ENCODE data around the gene ASIC4. TPM values are rescaled to one million over a fixed set of nuclear protein-coding genes. Genes with fewer than 3 reads are reported as not detected.

Gene ASIC4
- total RNA-seq, 1 experiment from 2014 or later = 0.45 TPM

GRCh38 chr2:219515874-219516629, 1.8 kb downstream of the ASIC4 start:
- intact Hi-C loops (cut with micrococcal nuclease; ENCODE audit: unreplicated experiment) = no loop called here
- no peak for DNase-seq (ENCODE audit: low spot score)
- no peak overlapping the region for H3K4me3 ChIP-seq (ENCODE audit: low read depth, low read length, poor library complexity, severe bottlenecking)
- peaks cover 44% of the 10 kb centered on the region for H3K4me1 ChIP-seq (ENCODE audit: insufficient read depth, low read length, poor library complexity, severe bottlenecking)
- H3K27ac ChIP-seq (ENCODE audit: low read depth, low read length, poor library complexity, severe bottlenecking) = no peak overlapping the region
- H3K9me3 ChIP-seq (ENCODE audit: low read depth, low read length, poor library complexity, severe bottlenecking) = no peaks in the 10 kb centered on the region
- H3K27me3 ChIP-seq (replicated peaks; ENCODE audit: insufficient read depth, low read depth, low read length, poor library complexity) = no peaks in the 10 kb centered on the region
- TF ChIP-seq CTCF (conservative IDR thresholded peaks at IDR 0.05; ENCODE audit: low read depth, low read length) = no peak
- no peak for TF ChIP-seq EZH2 (IDR thresholded peaks at IDR 0.05; ENCODE audit: borderline replicate concordance, low read depth, low read length, poor library complexity, severe bottlenecking)
- H3K36me3 ChIP-seq (ENCODE audit: insufficient read depth, low read length, poor library complexity, severe bottlenecking) = no peaks in the 10 kb centered on the region
- ChIA-PET POLR2A (ENCODE audit: low non-redundant PET) (no interaction called here), CTCF (interaction anchor here (1.2 kb wide), 1 partner anchor 20 kb away, joined by 7 read pairs; a partner anchor contains a TSS)
- BruUV-seq (replicated peaks) = no TSS peak

GRCh38 chr2:219516888-219517287, 2.6 kb downstream of the ASIC4 start:
- intact Hi-C loops (cut with micrococcal nuclease; ENCODE audit: unreplicated experiment) = no loop called here
- POLR2A ChIA-PET (ENCODE audit: low non-redundant PET) = no interaction called here
- H3K27me3 ChIP-seq (replicated peaks; ENCODE audit: insufficient read depth, low read depth, low read length, poor library complexity) = no peaks in the 10 kb centered on the region

GRCh38 chr2:219517954-219518778, 3.9 kb downstream of the ASIC4 start:
- no peak for TF ChIP-seq CTCF (conservative IDR thresholded peaks at IDR 0.05; ENCODE audit: low read depth, low read length)
- no peak for TF ChIP-seq EZH2 (IDR thresholded peaks at IDR 0.05; ENCODE audit: borderline replicate concordance, low read depth, low read length, poor library complexity, severe bottlenecking)
- no peaks in the 10 kb centered on the region for H3K9me3 ChIP-seq (ENCODE audit: low read depth, low read length, poor library complexity, severe bottlenecking)
- no peaks in the 10 kb centered on the region for H3K27me3 ChIP-seq (replicated peaks; ENCODE audit: insufficient read depth, low read depth, low read length, poor library complexity)
- POLR2A ChIA-PET (ENCODE audit: low non-redundant PET) = no interaction called here
- intact Hi-C loops (cut with micrococcal nuclease; ENCODE audit: unreplicated experiment) = no loop called here
- H3K4me3 ChIP-seq (ENCODE audit: low read depth, low read length, poor library complexity, severe bottlenecking) = no peak overlapping the region
- DNase-seq (ENCODE audit: low spot score) = no peak
- no peaks in the 10 kb centered on the region for H3K36me3 ChIP-seq (ENCODE audit: insufficient read depth, low read length, poor library complexity, severe bottlenecking)
- H3K27ac ChIP-seq (ENCODE audit: low read depth, low read length, poor library complexity, severe bottlenecking) = no peak overlapping the region
- CTCF ChIA-PET = interaction anchor here (1.2 to 3.5 kb wide), 2 partner anchors 9 to 23 kb away, joined by 3 to 18 read pairs; no protein-coding TSS in a partner anchor
- BruUV-seq (replicated peaks) = no TSS peak
- peaks cover 42% of the 10 kb centered on the region for H3K4me1 ChIP-seq (ENCODE audit: insufficient read depth, low read length, poor library complexity, severe bottlenecking)

More at GRCh38 chr2:219516888-219517287, 2.6 kb downstream of the ASIC4 start:
- no peak overlapping the region for H3K27ac ChIP-seq (ENCODE audit: low read depth, low read length, poor library complexity, severe bottlenecking)
- DNase-seq (ENCODE audit: low spot score) = no peak
- no peak for TF ChIP-seq CTCF (conservative IDR thresholded peaks at IDR 0.05; ENCODE audit: low read depth, low read length)
- no peak for TF ChIP-seq EZH2 (IDR thresholded peaks at IDR 0.05; ENCODE audit: borderline replicate concordance, low read depth, low read length, poor library complexity, severe bottlenecking)
- H3K4me1 ChIP-seq (ENCODE audit: insufficient read depth, low read length, poor library complexity, severe bottlenecking) = peaks cover 44% of the 10 kb centered on the region
- H3K4me3 ChIP-seq (ENCODE audit: low read depth, low read length, poor library complexity, severe bottlenecking) = no peak overlapping the region
- H3K9me3 ChIP-seq (ENCODE audit: low read depth, low read length, poor library complexity, severe bottlenecking) = no peaks in the 10 kb centered on the region
- BruUV-seq (replicated peaks) = no TSS peak
- no peaks in the 10 kb centered on the region for H3K36me3 ChIP-seq (ENCODE audit: insufficient read depth, low read length, poor library complexity, severe bottlenecking)
- CTCF ChIA-PET = no interaction called here

All from A673 (cell line).